GM19193 (cell line): Measurements from ENCODE around the gene PCK2.

Experiments
- POLR2A ChIP-seq: IDR thresholded peaks from 4 replicates; pipeline ENCODE4 v1.6.1; 2011; ENCODE audit not compliant: insufficient read depth, insufficient read length; ENCODE audit errors: extremely low read depth

The PCK2 gene

DNA sequence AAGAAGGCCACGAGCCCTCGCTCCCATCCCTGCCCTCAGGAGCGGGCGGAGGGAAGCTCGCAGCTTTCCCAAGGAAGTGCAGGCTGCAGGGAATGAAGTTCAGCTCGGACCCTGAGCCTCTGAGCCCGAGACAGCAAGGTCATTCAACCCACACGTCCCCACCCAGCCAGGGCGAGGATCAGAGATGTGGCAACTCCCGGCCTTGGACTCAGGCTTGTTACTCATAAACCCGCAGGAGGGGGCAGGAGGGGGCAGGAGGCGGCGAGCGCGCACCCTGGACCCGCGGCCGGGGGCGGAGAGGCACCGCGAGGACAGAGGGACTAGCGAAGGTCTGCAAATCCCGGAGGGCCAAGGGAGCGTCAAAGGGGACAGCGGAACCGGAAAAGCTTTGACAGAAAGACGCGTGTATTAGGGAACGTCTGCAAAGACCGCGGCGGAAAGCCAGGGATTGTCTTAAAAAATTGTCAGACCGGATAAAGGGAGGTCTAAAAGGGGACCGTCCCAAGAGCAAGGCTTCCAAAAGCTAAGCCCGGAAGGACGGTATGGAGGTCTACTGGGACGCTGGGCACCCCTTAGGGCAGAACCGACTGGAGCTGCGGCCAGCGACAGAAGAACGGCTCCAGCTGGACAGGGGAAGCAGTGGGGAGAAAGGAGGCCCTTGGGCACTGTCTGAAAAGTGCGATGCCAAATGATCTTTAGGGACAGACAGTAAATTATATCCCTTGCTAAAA, 19.9 kb downstream of the PCK2 start:
- TF ChIP-seq POLR2A: peak; percentile 75

DNA sequence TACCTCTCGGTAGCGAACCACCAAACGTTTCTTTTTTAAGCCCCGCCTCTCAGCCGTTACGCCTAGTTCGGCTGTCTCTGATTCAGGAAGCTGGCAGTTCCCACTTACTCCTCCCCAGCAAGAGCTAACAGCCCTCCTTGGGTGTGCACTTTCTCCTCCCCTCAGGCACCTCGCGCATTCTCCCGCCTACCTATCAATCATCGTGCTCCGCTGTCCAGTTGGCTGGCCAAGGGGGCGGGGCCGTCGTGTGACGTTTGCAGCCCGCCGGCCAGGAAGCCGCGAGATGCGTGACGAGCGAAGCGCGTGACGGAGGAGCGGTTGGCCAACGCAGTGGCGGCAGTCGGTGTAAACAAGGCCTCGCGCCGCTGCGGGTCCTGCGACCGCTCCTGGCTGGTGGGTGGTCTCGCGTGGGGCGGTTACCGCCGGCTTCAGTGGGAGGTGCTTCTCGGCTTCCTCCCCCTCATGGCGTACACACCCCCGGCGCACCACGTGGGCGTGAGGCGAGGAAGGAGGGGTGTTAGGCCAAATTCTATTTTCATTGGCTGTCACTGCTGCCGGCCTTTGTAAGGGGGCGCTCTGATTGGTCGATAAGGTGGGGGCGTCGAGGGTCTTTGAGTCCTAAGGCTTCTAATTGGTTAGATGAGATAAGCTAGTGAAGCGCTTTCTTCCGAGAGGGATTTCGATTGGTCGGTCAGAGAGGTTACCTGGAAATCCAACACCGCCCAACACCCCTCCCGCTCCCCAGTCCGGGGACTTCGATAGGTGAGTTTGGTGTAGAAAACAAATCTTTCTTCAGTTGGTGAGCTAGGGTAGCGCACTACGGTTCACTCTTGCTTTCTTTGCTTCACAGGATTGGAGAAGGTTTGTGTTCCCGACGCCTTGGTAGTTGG, 20.7 kb downstream of the PCK2 start, which contains the start of the genes DCAF11 and NRL:
Gene DCAF11 (plus strand): TSS at position 246 of the 890 bp plus-strand sequence. CDS start 818 bp downstream, outside the sequence.
Gene NRL (minus strand): TSS at position 418 of the 890 bp plus-strand sequence. CDS start 32,101 bp downstream, outside the sequence.
- TF ChIP-seq POLR2A: peak; percentile 42

DNA sequence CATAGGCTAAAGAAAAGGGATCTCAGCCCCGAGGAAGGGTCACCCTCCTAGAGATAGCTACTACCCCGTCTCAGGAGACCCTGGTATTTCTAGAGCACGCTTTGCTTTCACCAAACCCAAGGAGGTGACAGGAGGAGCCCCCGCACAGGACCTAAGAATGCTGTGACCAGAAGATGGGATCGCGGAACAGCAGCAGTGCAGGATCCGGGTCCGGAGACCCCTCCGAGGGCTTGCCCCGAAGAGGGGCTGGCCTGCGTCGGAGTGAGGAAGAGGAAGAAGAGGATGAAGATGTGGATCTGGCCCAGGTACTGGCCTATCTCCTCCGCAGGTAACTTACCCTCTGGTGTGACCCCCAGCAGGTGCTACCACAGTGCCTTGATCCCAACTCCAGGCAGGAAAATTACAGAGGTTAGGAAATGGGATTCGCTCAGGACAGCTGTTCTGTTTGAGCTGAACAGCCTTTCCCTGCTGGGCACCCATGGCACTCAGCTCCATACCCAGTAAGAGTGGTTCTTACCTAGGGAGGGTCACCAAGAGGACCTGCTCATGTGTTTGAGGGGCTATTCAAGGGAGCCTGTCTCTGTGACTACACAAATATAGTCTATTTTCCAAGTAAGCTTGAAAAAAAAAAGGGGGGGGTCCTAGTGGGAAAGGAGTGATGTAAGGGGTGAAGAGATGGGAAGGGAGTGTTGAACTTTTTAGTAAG, 21.5 kb downstream of the PCK2 start:
- no peak for TF ChIP-seq POLR2A

DNA sequence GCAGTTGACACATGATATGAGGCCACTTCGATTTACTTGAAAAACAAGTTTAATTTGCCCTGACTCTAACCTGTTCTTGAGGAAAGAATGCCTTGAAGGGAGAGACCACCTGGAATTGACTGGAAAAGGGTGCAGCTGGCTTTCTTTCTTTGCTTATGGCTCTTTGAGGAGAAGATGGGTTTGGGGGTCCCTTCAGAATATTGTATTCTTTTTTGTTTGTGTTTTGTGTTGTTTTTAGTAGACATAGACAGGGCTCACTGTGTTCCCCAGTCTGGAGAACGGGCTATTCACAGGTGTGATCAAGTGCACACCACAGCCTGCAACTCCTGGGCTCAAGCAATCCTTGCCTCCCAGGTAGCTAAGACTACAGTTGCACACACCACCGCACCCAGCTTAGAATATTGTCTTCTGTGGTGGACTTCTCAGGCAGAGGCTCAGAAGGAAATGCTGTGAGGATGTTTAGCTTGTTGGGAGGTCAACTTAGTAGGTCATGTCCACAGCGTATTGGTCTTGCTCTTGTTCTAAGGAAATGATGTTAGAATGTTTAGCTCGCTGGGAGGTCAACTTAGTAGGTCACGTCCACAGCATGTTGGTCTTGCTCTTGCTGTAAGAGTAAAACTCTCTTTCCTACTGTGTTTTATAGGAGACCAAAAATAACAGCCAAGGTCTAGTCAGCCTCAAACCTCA, 22.2 kb downstream of the PCK2 start:
- no peak for TF ChIP-seq POLR2A

DNA sequence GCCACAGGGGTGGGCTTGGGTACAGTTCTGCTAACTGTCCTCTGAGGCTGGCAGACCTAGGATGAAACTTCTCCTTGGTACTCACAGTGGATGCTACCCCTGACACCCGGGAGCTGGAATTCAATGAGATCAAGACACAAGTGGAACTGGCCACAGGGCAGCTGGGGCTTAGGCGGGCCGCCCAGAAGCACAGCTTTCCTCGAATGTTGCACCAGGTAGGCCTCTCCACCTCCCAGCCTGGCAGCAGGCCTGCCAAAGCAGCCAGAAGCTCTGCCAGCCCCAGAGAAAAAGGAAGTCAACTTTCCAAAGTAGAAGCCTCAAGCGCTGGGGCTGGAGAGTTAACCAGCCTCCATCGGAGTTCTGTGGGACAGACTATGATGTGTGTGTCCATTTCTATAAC, 23.1 kb downstream of the PCK2 start:
- TF ChIP-seq POLR2A: no peak

DNA sequence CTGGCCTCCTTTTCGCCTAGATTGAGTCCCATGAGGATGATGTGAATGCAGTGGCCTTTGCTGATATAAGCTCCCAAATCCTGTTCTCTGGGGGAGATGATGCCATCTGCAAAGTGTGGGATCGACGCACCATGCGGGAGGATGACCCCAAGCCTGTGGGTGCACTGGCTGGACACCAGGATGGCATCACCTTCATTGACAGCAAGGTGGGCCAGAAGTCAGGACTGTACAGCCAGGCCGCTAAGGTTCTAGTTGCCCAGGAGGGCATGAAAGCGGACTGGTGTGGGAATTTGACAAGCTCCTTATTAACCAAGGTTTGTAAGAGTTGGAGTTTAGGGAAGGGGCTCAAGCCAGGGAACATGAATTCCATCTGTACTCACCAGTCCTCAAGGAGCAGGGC, 25.6 kb downstream of the PCK2 start:
- no peak for TF ChIP-seq POLR2A

DNA sequence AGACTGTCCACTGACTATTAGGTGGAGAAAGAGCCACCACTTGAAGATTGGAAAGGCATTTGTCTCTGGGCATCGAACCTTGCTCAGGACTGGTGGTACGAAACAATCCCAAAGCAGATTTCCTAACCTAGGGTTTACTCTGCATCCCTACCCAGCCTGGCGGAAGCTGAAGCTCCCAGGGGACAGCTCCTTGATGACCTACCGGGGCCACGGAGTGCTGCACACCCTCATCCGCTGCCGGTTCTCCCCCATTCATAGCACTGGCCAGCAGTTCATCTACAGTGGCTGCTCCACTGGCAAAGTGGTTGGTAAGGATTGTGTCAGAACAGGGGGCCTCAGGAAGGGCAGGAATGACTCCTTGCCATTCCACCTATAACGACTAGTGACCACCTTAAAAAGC, 27.1 kb downstream of the PCK2 start:
- TF ChIP-seq POLR2A: no peak

DNA sequence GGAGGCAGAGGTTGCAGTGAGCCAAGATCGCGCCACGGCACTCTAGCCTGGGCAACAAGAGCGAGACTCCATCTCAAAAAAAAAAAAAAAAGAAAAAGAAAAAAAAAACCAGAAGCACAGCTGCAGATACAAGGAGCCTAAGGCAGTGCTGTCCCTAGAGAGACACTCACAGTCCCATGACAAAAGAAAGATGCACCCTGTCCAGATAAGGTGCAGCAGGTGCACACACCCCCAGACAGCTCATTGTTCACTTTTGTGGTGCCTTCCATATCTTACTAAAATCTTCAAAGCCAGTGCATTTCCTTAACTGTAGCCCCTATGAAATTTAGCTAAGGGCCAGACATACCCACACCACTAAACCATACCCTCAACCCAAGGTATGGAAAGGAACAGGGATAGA, 28.3 kb downstream of the PCK2 start:
- no peak for TF ChIP-seq POLR2A

DNA sequence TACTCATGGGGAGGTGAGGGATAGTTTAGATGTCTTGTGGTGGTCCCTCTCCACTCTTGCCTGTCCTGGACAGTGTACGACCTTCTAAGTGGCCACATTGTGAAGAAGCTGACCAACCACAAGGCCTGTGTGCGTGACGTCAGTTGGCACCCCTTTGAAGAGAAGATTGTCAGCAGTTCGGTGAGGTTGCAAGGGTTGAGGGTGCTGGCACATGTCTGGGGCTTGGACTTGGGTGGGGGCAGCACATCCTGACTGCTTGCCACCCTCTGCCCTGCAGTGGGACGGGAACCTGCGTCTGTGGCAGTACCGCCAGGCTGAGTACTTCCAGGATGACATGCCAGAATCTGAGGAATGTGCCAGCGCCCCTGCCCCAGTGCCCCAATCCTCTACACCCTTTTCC, 28.8 kb downstream of the PCK2 start:
- no peak for TF ChIP-seq POLR2A

DNA sequence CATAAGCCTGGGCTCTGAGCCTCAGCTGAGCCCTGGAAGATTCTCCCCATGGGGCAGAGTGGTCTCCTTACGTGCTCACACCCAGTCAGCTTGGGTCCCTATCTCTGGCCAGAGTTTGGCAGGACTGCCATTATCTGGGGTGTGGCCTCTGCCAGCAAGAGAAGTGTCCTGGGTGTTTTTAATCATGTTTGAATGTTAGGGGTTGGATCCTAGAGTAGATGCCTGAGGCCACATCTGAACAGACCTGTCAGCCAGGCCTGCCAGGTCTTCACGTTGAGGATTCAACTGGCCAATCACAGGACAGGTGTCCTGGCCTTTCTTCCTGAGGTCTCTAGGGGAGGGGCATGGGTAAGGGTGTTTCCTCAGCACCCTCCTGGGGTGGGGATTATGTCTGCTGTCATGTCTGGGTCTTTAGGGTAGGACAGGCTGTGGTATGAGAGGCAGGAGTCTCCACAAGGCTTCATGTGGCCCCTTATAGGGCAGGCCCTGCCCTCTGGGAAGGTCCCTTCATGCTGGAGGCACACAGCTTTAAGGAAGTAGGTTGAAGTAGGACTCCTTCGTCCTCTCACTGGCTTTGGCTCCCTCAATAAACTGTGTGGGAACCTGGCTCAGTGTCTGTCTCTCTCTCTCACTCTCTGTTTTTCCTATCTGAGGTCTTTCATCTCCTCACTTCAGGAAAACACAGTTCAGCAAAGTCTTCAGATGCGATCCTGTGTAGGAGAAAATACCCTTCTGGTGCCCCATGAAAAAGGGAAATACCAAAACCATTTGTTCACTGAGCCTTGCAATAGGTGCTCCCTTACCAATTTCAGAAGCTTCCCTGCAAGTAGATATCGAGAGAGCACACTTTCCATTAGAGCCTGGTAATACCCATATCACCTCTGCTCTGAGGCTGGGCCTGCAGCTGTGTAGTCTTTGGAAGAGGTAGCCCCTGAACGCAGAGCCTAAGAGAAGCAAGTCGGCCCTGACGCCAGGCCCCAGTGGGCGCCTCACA, 29.6 kb downstream of the PCK2 start:
- peak; percentile 16 for TF ChIP-seq POLR2A

DNA sequence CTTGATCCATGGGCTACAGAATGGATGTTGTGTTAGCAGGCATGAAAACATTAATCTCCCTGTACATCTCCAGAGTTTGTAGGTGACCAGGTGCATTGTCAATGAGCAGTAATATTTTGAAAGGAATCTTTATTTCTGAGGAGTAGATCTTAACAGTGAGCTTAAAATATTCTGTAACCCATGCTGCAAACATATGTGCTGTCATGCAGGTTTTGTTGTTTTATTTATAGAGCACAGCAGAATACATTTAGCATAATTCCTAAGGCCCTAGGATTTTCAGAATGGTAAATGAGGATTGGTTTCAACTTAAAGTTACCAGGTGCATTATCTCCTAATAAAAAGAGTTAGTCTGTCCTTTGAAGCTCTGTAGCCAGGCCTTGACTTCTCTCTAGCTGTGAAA, 32.8 kb downstream of the PCK2 start:
- no peak for TF ChIP-seq POLR2A

DNA sequence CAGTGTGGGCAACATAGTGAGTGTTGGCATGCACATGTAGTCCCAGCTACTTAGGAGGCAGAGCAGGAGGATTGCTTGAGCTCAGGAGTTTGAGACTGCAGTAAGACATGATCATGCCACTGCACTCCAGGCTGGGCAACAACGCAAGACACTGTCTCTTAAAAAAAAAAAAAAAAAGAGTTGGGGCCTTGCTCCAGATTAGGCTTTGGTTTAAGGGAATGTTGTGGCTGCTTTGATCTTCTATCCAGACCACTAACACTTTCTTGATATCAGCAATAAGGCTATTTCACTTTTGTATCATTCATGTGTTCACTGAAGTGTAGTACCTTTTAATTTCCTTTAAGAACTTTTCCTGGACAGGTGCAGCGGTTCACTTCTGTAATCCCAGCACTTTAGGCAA, 33.6 kb downstream of the PCK2 start:
- no peak for TF ChIP-seq POLR2A

DNA sequence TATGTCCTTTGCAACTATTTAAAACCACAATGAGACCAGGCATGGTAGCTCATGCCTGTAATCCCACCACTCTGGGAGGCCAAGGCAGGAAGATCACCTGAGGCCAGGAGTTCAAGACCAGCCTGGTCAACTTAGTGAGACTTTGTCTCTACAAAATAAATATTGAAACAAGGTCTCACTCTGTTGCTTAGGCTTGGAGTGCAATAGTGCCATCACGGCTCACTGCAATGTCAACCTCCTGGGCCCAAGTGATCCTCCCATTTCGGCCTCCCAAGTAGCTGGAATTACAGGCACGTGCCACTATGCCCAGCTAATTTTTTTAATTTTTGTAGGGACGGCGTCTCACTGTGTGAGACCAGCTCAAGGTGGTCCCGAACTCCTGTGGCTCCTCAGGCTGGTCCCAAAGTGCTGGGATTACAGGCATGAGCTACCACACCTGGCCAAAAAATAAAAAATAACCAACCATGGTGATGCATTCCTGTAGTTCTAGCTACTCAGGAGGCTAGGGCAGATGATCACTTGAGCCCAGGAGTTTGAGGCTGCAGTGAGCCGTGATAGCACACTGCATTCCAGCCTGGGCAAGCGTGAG, 35.4 kb downstream of the PCK2 start:
- TF ChIP-seq POLR2A: no peak
